GM12873 (cell line): ENCODE data around the gene MS4A10.

ENCODE experiments used
- TF ChIP-seq, protein P1 (sequence below): IDR thresholded peaks from 2 replicates; pipeline ENCODE4 v1.5.1; 2012; ENCODE audit warnings: low read depth, mild to moderate bottlenecking, moderate library complexity, low read length, control low read depth; ENCODE audit not compliant: insufficient read depth; ENCODE audit errors: missing control alignments

Gene MS4A10

DNA sequence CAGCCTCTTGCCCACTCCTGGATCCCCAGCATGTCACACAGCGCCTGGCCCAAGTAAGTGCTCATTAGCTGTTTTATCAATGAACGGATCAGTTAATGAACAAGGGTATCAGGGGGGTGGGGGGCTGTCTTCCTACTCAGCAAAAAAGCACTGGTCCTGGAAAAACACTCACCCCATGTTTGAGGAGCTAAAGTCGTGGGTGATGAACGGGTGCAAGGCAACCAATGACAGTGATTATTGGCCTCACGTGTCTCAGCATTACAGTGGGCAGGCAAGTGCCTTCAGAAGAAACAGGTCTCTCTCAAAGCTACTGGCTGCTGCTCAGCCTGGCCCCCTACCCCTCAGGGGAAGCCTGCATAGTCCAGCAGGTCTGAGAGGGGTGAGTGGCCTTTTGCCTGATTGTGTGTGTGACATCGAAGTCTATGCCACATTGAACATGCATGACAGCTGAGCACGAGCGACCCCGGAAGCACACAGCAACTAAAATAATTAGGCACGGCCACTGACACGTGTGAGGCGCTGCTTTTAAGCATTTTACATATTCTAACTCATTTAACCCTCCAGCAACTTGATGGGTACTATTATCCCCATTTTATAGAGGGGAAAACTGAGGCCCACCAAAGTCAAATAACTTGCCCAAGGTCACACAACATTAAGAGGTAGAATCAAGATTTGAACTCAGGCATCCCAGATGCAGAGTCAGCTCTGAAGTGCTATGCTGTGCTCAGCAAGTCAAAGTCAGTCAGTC, 2.6 kb upstream of the MS4A10 start:
- TF ChIP-seq, protein P1, sequence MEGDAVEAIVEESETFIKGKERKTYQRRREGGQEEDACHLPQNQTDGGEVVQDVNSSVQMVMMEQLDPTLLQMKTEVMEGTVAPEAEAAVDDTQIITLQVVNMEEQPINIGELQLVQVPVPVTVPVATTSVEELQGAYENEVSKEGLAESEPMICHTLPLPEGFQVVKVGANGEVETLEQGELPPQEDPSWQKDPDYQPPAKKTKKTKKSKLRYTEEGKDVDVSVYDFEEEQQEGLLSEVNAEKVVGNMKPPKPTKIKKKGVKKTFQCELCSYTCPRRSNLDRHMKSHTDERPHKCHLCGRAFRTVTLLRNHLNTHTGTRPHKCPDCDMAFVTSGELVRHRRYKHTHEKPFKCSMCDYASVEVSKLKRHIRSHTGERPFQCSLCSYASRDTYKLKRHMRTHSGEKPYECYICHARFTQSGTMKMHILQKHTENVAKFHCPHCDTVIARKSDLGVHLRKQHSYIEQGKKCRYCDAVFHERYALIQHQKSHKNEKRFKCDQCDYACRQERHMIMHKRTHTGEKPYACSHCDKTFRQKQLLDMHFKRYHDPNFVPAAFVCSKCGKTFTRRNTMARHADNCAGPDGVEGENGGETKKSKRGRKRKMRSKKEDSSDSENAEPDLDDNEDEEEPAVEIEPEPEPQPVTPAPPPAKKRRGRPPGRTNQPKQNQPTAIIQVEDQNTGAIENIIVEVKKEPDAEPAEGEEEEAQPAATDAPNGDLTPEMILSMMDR = no peak

GRCh38 chr11:60783141-60783484, 2.0 kb upstream of the MS4A10 start:
- TF ChIP-seq, protein P1 = no peak

DNA sequence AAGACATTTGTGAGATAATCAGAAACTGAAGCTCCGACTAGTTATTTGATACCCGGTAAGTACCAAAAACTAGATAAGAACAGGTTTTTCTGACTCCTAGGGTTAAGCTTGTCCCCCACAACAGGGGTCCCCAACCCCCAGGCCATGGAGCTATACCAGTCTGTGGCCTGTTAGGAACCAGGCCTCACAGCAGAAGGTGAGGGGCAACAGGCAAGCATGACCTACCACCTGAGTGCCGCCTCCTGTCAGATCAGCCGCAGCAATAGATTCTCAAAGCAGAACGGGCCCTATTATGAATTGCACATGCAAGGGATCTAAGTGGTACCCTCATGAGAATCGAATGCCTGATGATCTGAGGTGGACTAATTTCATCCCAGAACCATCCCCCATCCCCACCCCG, 1.2 kb upstream of the MS4A10 start:
- TF ChIP-seq, protein P1 = no peak

GRCh38 chr11:60785806-60786361, 751 bp downstream of the MS4A10 start:
- TF ChIP-seq, protein P1 = no peak

DNA sequence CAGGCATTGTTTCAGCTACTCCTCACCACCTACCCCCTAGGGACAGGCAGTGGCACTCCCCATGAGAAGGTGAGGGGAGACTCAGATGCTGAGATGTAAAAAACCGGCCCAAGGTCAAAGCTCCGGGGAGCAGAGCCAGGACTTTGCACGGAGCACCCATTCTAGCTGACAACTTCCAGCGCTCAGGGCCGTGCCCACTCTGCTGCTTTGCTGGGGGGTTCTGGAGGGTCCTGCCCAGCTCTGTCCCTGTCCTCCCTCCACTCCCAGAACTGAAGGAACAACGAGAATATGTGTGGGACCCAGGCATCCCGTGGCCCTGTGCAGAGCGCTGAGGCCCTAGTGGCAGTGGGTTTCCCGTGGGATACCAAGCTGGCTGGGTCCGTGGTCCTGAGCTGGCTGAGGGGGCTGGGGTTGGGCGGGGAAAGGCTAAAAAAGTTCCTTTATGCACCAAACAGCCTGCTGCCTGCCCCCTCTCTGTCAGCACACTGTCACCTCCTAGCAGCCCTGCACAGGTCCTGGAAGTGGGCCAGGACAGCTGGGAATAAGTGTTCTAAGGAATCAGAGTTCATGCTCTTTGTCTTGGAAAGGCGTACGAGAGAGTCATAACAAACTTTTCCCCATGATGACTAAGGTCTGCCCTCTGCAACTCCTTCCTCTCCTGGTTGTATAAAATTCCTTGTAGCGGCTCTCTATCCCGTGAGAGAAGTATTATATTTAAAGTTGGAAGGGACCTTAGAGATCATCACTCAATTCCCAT, 1.9 kb downstream of the MS4A10 start:
- TF ChIP-seq, protein P1 = no peak

DNA sequence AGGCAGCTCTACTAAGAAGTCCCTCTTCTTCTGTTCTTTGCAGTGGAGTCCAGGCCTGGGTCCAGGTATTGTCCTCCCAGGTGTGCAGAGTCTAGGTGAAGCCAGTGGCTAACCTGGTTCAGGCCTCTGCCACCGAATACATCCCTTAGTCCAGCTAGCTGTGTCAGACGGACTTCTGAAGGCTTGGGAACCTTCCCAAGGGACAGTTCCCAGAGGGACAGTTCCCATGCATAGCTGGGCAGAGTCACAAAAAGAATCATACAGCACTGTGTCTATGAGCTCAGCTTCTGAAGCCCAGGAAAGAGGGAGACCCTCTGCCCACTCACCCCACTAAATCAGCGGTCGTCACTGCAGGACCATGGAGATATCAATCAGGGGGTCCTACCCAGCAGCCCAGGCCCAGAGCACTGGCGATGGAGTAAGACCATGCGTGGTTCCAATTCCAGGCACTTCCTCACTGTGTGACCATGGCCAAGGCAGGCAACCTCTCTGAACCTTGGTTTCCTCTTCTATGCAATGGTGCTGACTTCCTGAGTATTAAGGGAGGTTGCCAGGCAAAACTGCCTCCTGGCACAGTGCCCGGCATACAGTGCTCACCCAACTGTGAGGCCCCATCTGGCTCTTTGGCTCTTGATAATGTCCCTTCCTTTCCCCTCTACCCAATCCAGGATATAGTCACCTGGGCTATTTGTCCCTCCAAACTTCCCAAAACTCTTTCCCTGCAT, 3.4 kb downstream of the MS4A10 start:
- TF ChIP-seq, protein P1 = no peak

DNA sequence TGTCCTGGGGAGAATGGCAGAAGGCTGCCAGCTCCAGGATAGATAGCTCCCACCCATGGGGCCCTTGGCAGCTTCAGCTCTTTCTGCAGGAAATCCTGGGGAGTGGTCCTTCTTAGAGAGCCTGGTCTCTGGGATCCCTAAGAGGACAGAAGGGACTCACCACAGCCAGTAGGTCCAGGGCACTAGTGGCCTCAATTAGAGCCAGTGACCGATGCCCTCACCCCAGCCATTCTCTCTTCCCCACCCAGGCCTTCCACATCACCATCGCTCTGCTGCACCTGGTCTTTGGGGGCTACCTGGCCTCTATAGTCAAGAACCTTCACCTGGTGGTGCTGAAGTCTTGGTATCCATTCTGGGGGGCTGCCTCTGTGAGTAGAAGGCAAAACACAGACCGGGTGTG, 5.6 kb downstream of the MS4A10 start:
- TF ChIP-seq, protein P1 = no peak
